Measurements from ENCODE around the gene RPL9. TPM values are rescaled to one million over a fixed set of nuclear protein-coding genes. Genes with fewer than 3 reads are reported as not detected.

RPL9 gene
- total and polyA plus RNA-seq, 2 of the 13 experiments (the other 11 are each of a cell fraction or from before 2014, with no cell fraction given): 993 to 2,148 TPM

- TF ChIP-seq ZHX2 (IDR thresholded peaks at IDR 0.05; ENCODE audit: low read depth) (no peak), ZHX2 (CRISPR knock-in tag; IDR thresholded peaks at IDR 0.05; ENCODE audit: borderline replicate concordance) (no peak), ZBTB4 (CRISPR knock-in tag; IDR thresholded peaks at IDR 0.05; ENCODE audit: borderline replicate concordance) (no peak), XBP1 (CRISPR knock-in tag; IDR thresholded peaks at IDR 0.05) (no peak), KLF15 (CRISPR knock-in tag; IDR thresholded peaks at IDR 0.05; ENCODE audit: borderline replicate concordance) (no peak), GPN1 (CRISPR knock-in tag; IDR thresholded peaks at IDR 0.05; ENCODE audit: borderline replicate concordance) (no peak), YEATS2 (CRISPR knock-in tag; IDR thresholded peaks at IDR 0.05; ENCODE audit: borderline replicate concordance) (peak; percentile 57; the same call in 1 of the 2 replicates), NAIF1 (CRISPR knock-in tag; IDR thresholded peaks at IDR 0.05; ENCODE audit: borderline replicate concordance) (no peak), SUZ12 (IDR thresholded peaks at IDR 0.05; ENCODE audit: low read depth, low read length) (no peak), ZNF333 (CRISPR knock-in tag; IDR thresholded peaks at IDR 0.05; ENCODE audit: borderline replicate concordance) (no peak), TFAP4 (IDR thresholded peaks at IDR 0.05; ENCODE audit: borderline replicate concordance, low read depth) (no peak), TCF7 (IDR thresholded peaks at IDR 0.05; ENCODE audit: low read depth) (no peak), SMAD9 (CRISPR knock-in tag; IDR thresholded peaks at IDR 0.05) (no peak), CEBPG (CRISPR knock-in tag; IDR thresholded peaks at IDR 0.05) (peak; percentile 49), E2F1 (CRISPR knock-in tag; IDR thresholded peaks at IDR 0.05) (no peak), CBFB (CRISPR knock-in tag; IDR thresholded peaks at IDR 0.05) (no peak), NFE2L2 (IDR thresholded peaks at IDR 0.05; ENCODE audit: low read length) (no peak), POLR2AphosphoS2 (IDR thresholded peaks at IDR 0.05; ENCODE audit: low read depth, low read length) (no peak), ZNF850 (CRISPR knock-in tag; conservative IDR thresholded peaks at IDR 0.05) (no peak), CCDC6 (CRISPR knock-in tag; IDR thresholded peaks at IDR 0.05) (no peak)
Measured at GRCh38 chr4:39469429-39470077, 10.8 kb upstream of the RPL9 start (continued).

All from HepG2 (cell line).